Stomach (tissue), 4 donors: ENCODE measurements around the gene BTBD6.

ENCODE experiments used
- CTCF ChIP-seq, 7 experiments: fragments of 450-650 bp in 4 of 7; fragments of 200-600 bp in 3 of 7; sonication (generic) in 3 of 7; IDR thresholded peaks; one replicate each; pipeline ENCODE4 v1.5.1; 2016 to 2019; ENCODE audit warnings: antibody characterized with exemption in 7 of 7, control low read depth in 2 of 7, mild to moderate bottlenecking in 1 of 7
- EP300 ChIP-seq: sonication (generic); formaldehyde crosslinking; IDR thresholded peaks from one replicate; pipeline ENCODE4 v1.6.1; 2017; ENCODE audit warnings: antibody characterized with exemption

GRCh38 chr14:105261781-105262180, 13.4 kb downstream of the BTBD6 start:
- TF ChIP-seq CTCF (IDR thresholded peaks at IDR 0.05): no peak
- no peak for TF ChIP-seq EP300
